Endodermal cell (in vitro differentiated cells): ENCODE results near the gene TRERF1. TPM values are rescaled to one million over a fixed set of nuclear protein-coding genes. Genes with fewer than 3 reads are reported as not detected.

Experiments used
- DNase-seq: peaks from one replicate; pipeline ENCODE4 v3.0.0-alpha.2; 2017
- H3K27ac ChIP-seq: 2 replicates; pipeline ENCODE4 v1.5.1; 2013; ENCODE audit warnings: mild to moderate bottlenecking, low read depth, low read length, moderate library complexity
- H3K27me3 ChIP-seq: 2 replicates; pipeline ENCODE4 v1.6.1; 2013; ENCODE audit warnings: mild to moderate bottlenecking, low read length, moderate library complexity; ENCODE audit not compliant: insufficient read depth, control insufficient read depth, poor library complexity, severe bottlenecking
- H3K36me3 ChIP-seq: 2 replicates; pipeline ENCODE4 v1.7.0; 2013; ENCODE audit warnings: mild to moderate bottlenecking, low read length, moderate library complexity; ENCODE audit not compliant: control insufficient read depth, insufficient read depth
- H3K4me1 ChIP-seq: one replicate; pipeline ENCODE4 v1.7.0; 2013; ENCODE audit warnings: low read length; ENCODE audit not compliant: control insufficient read depth, insufficient read depth
- H3K4me3 ChIP-seq: 2 replicates; pipeline ENCODE4 v1.5.1; 2013; ENCODE audit warnings: mild to moderate bottlenecking, low read length, moderate library complexity
- H3K9ac ChIP-seq: 2 replicates; pipeline ENCODE4 v1.6.1; 2013; ENCODE audit warnings: mild to moderate bottlenecking, low read length, moderate library complexity; ENCODE audit not compliant: poor library complexity, severe bottlenecking; ENCODE audit errors: extremely low read depth
- H3K9me3 ChIP-seq: 2 replicates; pipeline ENCODE4 v1.6.1; 2013; ENCODE audit warnings: mild to moderate bottlenecking, low read length, moderate library complexity; ENCODE audit not compliant: control insufficient read depth
- H3K27ac Mint-ChIP-seq: 2 replicates; pipeline ENCODE4 v1.8.0; 2020; ENCODE audit warnings: mixed read lengths
- H3K27me3 Mint-ChIP-seq: 2 replicates; pipeline ENCODE4 v1.8.0; 2021; ENCODE audit warnings: mild to moderate bottlenecking, mixed read lengths; ENCODE audit not compliant: insufficient read depth
- H3K36me3 Mint-ChIP-seq: 2 replicates; pipeline ENCODE4 v1.8.0; 2020; ENCODE audit warnings: low read depth, mixed read lengths
- H3K4me1 Mint-ChIP-seq: 2 replicates; pipeline ENCODE4 v1.8.0; 2020; ENCODE audit warnings: mixed read lengths
- H3K4me3 Mint-ChIP-seq: 2 replicates; pipeline ENCODE4 v1.8.0; 2020; ENCODE audit warnings: mild to moderate bottlenecking, moderate library complexity, mixed read lengths
- H3K9me3 Mint-ChIP-seq: 2 replicates; pipeline ENCODE4 v1.8.0; 2020; ENCODE audit warnings: mild to moderate bottlenecking, mixed read lengths
- WGBS, 2 experiments: methylation state at CpG; one replicate each; pipeline versions ENCODE4 v1.1.5 to v1.1.7; 2013; ENCODE audit warnings: missing lambda C conversion rate in 2 of 2, mixed read lengths in 1 of 2; ENCODE audit not compliant: insufficient coverage in 1 of 2, insufficient read length in 1 of 2; 5-methylcytosine and 5-hydroxymethylcytosine counted together
- total RNA-seq, 2 donors: library from RNA; stranded (reverse); fragmentation: NEBNext Ultra II Directional in 1 of 2; extraction: Animal tissue kit (Norgen Biotek cat#: 25700) in 1 of 2; gene quantifications; 2 replicates in 1 of 2; 3 replicates in 1 of 2; pipeline ENCODE4 v1.2.1, GENCODE V29; 2021
- TF ChIP-seq, protein P1 (sequence below): fragments of 200-600 bp; sonication (generic); conservative IDR thresholded peaks from 2 replicates; pipeline ENCODE4 v1.5.0; 2021; ENCODE audit warnings: antibody characterized with exemption, mild to moderate bottlenecking

The TRERF1 gene
- total RNA-seq, 2 donors from 2014 or later, result 4.7 to 5.3 TPM

DNA sequence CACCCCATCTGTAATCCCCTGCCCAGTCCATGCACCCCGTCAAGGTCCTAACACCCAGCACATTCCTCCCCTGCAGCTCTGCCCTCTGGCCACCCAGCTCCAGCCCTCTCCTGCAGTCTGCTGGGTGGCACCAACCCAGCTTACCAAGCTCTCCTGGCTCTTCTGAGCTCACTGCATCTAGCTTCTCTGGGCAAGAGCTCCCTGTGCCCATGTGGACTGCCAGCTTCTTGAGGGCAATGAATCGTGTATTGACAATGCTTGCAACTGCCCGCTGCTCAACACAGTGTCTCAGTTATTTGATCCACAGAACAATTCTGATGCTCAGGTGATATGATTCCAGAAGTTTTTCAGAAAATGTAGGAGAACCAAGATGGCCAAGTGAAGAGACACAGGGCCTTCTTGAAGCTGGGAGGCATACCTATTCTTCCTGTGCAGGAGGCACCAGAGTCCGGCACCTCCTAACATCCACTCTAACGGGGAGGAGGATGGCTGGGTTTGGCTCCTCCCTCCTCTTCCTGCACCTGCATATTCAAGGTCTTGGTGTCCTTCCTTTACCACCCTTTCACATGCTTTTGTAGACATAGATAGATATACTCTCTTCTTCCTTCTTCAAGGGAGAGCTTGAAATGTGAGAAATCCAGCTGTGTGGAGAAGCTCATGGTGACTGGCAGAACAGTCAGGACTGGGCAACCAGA lies 85.6 kb downstream of the TRERF1 start:
- no peak overlapping the region for H3K27ac Mint-ChIP-seq
- H3K27ac ChIP-seq, result no peak overlapping the region
- no peaks in the 10 kb centered on the region for H3K36me3 Mint-ChIP-seq
- no peaks in the 10 kb centered on the region for H3K4me1 Mint-ChIP-seq
- no peaks in the 10 kb centered on the region for H3K36me3 ChIP-seq
- 90 to 97% methylated on average over 5 of the region's 5 CpGs for WGBS, 2 experiments
- DNase-seq, result no peak
- no peaks in the 10 kb centered on the region for H3K27me3 ChIP-seq
- H3K4me3 ChIP-seq, result no peak overlapping the region
- H3K9me3 Mint-ChIP-seq, result no peaks in the 10 kb centered on the region
- TF ChIP-seq, protein P1, sequence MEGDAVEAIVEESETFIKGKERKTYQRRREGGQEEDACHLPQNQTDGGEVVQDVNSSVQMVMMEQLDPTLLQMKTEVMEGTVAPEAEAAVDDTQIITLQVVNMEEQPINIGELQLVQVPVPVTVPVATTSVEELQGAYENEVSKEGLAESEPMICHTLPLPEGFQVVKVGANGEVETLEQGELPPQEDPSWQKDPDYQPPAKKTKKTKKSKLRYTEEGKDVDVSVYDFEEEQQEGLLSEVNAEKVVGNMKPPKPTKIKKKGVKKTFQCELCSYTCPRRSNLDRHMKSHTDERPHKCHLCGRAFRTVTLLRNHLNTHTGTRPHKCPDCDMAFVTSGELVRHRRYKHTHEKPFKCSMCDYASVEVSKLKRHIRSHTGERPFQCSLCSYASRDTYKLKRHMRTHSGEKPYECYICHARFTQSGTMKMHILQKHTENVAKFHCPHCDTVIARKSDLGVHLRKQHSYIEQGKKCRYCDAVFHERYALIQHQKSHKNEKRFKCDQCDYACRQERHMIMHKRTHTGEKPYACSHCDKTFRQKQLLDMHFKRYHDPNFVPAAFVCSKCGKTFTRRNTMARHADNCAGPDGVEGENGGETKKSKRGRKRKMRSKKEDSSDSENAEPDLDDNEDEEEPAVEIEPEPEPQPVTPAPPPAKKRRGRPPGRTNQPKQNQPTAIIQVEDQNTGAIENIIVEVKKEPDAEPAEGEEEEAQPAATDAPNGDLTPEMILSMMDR, result no peak
- H3K4me1 ChIP-seq, result no peaks in the 10 kb centered on the region
- no peaks in the 10 kb centered on the region for H3K27me3 Mint-ChIP-seq
- H3K9ac ChIP-seq, result no peak overlapping the region
- H3K9me3 ChIP-seq, result no peaks in the 10 kb centered on the region
- H3K4me3 Mint-ChIP-seq, result no peak overlapping the region

DNA sequence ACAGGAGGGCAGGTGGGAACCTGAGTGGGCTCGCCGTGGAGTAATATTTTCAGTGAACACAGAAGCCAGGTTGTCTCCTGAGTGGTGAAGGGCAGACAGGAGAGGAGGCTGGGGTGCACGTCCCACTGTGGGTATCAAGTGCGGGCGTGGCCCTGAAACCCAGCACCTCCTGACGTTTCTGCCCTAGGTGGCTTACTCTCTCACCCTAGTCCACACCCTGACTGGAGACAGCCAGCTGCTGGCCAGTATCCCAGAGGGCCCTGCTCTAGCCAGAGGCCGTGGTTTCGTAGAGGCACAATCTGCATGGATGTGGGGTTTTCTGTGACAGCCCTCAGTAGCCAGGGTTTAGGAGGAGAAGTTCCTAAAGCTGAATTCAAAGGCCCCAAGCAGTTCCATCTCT lies 86.7 kb downstream of the TRERF1 start:
- H3K27ac ChIP-seq, result no peak overlapping the region
- no peaks in the 10 kb centered on the region for H3K27me3 ChIP-seq
- H3K27ac Mint-ChIP-seq, result no peak overlapping the region
- no peak for DNase-seq
- no peak overlapping the region for H3K4me3 ChIP-seq
- H3K4me3 Mint-ChIP-seq, result no peak overlapping the region
- H3K36me3 Mint-ChIP-seq, result no peaks in the 10 kb centered on the region
- H3K9me3 Mint-ChIP-seq, result no peaks in the 10 kb centered on the region
- H3K4me1 ChIP-seq, result no peaks in the 10 kb centered on the region
- no peak overlapping the region for H3K9ac ChIP-seq
- no peaks in the 10 kb centered on the region for H3K27me3 Mint-ChIP-seq
- no peaks in the 10 kb centered on the region for H3K4me1 Mint-ChIP-seq
- H3K36me3 ChIP-seq, result no peaks in the 10 kb centered on the region
- 95 to 100% methylated on average over 1 to 8 of the region's 8 CpGs for WGBS, 2 experiments
- TF ChIP-seq, protein P1, result no peak
- H3K9me3 ChIP-seq, result no peaks in the 10 kb centered on the region

DNA sequence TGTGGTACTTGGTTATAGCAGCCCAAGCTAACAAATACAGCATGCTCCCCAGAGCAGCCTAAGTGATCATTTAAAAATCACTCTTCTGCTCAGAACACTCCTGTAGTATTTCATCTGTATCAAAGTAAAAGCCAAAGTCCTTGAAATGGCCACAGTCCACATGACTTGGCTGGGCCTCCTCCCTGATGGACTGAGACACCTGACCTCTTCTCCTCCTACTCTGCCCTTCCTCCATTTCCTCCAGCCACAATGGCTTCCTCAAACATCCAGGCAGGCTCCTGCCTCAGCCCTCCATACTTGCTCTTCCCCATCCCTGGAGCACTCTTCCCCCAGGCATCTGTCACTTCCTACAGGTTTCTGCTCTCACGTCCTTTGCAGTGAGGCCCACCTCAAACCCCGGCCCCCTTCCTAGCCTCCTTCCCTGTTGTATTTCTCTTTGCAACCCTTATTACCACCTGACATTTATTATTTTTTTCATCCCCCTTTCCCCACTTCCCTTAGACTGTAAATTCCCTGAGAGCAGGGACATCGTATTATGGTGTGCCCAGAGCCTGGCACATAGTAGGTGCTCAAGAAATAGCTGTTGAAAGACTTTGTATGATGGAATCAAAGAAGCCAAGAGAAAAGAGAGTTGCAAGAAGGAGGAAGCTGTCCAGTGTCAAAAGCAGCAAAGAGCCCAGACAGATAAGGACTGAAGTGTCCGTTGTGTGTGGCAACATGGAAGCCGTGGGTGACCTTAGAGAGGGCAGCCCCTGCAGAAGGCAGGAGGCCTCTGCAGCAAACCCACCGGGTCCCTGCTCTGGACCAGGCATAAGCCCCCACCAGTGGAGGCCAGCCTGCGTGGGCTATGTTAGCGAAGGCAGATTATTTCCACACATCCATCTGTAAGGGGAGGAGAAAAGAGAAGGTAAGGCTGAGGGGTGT lies 87.5 kb downstream of the TRERF1 start:
- Mint-ChIP-seq H3K27me3 (no peaks in the 10 kb centered on the region), H3K9me3 (no peaks in the 10 kb centered on the region), H3K27ac (no peak overlapping the region), H3K4me3 (no peak overlapping the region), H3K4me1 (no peaks in the 10 kb centered on the region), H3K36me3 (no peaks in the 10 kb centered on the region)
- Histone ChIP-seq H3K27ac (no peak overlapping the region), H3K4me3 (no peak overlapping the region), H3K36me3 (no peaks in the 10 kb centered on the region), H3K9me3 (no peaks in the 10 kb centered on the region), H3K27me3 (no peaks in the 10 kb centered on the region), H3K4me1 (no peaks in the 10 kb centered on the region), H3K9ac (no peak overlapping the region)
- DNase-seq, result no peak
- TF ChIP-seq, protein P1, result no peak
- 90 to 93% methylated on average over 5 to 8 of the region's 8 CpGs for WGBS, 2 experiments
